C4-2B (cell line): Measurements from ENCODE around the gene CD58.

Experiments
- H3K27ac ChIP-seq: fragments of 450-650 bp; 2 replicates; pipeline ENCODE4 v1.5.1; 2017
- ZFX ChIP-seq: fragments of 450-650 bp; IDR thresholded peaks from 2 replicates; pipeline ENCODE4 v1.6.1; 2017
- TF ChIP-seq, protein P1 (sequence below): fragments of 450-650 bp; conservative IDR thresholded peaks from 2 replicates; pipeline ENCODE4 v1.5.1; 2017; ENCODE audit warnings: mild to moderate bottlenecking

Gene CD58

GRCh38 chr1:116585886-116586285 is 15.1 kb upstream of the CD58 start:
- no peak for TF ChIP-seq ZFX
- TF ChIP-seq, protein P1, sequence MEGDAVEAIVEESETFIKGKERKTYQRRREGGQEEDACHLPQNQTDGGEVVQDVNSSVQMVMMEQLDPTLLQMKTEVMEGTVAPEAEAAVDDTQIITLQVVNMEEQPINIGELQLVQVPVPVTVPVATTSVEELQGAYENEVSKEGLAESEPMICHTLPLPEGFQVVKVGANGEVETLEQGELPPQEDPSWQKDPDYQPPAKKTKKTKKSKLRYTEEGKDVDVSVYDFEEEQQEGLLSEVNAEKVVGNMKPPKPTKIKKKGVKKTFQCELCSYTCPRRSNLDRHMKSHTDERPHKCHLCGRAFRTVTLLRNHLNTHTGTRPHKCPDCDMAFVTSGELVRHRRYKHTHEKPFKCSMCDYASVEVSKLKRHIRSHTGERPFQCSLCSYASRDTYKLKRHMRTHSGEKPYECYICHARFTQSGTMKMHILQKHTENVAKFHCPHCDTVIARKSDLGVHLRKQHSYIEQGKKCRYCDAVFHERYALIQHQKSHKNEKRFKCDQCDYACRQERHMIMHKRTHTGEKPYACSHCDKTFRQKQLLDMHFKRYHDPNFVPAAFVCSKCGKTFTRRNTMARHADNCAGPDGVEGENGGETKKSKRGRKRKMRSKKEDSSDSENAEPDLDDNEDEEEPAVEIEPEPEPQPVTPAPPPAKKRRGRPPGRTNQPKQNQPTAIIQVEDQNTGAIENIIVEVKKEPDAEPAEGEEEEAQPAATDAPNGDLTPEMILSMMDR: no peak
- H3K27ac ChIP-seq: no peak overlapping the region

DNA sequence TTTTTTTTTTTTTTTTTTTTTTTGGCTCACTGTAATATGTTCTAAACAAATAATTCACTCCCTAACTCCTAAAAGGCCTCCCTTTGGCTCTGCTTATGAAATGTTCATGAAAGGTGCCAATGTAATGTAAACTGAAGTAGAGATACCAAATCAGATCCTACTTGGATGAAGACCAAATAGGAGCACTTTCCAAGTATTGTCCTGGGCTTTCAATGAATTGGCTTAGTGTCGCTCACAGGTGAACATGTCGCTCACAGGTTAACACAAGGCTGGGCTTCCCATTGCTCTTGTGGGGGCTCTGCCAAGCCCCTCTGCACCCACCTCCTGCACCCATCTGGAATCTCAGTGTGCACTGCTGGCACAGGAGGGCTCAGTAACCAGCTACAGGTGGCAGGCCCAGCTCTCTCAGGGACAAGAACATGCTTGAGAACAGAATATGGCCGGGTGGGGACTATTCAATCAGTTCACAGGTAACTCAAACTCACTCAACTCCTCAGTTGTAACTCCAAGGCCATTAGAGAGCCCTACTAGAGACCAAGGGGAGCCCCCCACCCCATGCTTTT is 10.6 kb upstream of the CD58 start:
- TF ChIP-seq, protein P1: no peak
- TF ChIP-seq ZFX: no peak
- peak overlapping the region; percentile 36 for H3K27ac ChIP-seq

- TF ChIP-seq, protein P1: no peak
- TF ChIP-seq ZFX: no peak
- peak overlapping the region; percentile 36; the same call in 1 of the 2 replicates for H3K27ac ChIP-seq
These were observed 9.9 kb upstream of the CD58 start for GRCh38 chr1:116580446-116581322.

GRCh38 chr1:116579259-116579875 is 8.5 kb upstream of the CD58 start:
- no peak overlapping the region for H3K27ac ChIP-seq
- no peak for TF ChIP-seq ZFX
- TF ChIP-seq, protein P1: no peak

DNA sequence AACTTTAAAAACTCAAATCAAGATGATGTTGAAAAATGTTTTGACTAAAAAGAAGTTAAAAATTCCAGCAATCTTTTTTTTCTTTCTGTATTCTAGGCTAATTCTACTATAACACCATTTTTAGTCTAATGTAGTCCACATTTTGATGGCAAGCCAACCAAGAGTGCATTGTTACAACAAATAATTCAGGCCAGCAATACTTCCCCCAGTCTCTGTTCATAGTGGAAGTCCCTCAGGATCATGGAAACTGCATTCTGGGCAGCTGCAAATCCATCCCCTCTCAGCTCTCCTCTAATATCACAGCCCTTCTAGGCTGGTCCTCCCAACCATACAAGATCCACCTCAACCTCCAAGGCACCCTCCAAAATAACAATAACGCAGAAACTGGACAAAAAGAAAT is 7.8 kb upstream of the CD58 start:
- H3K27ac ChIP-seq: no peak overlapping the region
- no peak for TF ChIP-seq ZFX
- TF ChIP-seq, protein P1: no peak

- no peak for TF ChIP-seq ZFX
- TF ChIP-seq, protein P1: no peak
- no peak overlapping the region for H3K27ac ChIP-seq
These were observed 7.0 kb upstream of the CD58 start for GRCh38 chr1:116577759-116578314.
